H9 (cell line): ENCODE data around the gene ESPNL. TPM values are rescaled to one million over a fixed set of nuclear protein-coding genes. Genes with fewer than 3 reads are reported as not detected.

Experiments used
- DNase-seq: peaks from one replicate; pipeline ENCODE4 v3.0.0-alpha.2; 2017
- H2AFZ ChIP-seq: one replicate; pipeline ENCODE4 v1.6.1; 2013; ENCODE audit warnings: mild to moderate bottlenecking, low read length, control low read depth, moderate library complexity
- H2AK5ac ChIP-seq: 2 replicates; pipeline ENCODE4 v1.6.1; 2013; ENCODE audit warnings: low read length, control low read depth, mixed read lengths; ENCODE audit not compliant: insufficient read length
- H2BK120ac ChIP-seq: one replicate; pipeline ENCODE4 v1.6.1; 2013; ENCODE audit warnings: low read depth, mild to moderate bottlenecking, low read length, control low read depth, inconsistent platforms; ENCODE audit not compliant: poor library complexity, severe bottlenecking
- H2BK12ac ChIP-seq: 2 replicates; pipeline ENCODE4 v1.6.1; 2013; ENCODE audit warnings: low read length, control low read depth, mixed read lengths, low read depth; ENCODE audit not compliant: insufficient read length
- H2BK15ac ChIP-seq: 2 replicates; pipeline ENCODE4 v1.6.1; 2013; ENCODE audit warnings: low read depth, low read length, control low read depth
- H2BK20ac ChIP-seq: one replicate; pipeline ENCODE4 v1.6.1; 2013; ENCODE audit warnings: low read depth, mild to moderate bottlenecking, low read length, control low read depth, inconsistent platforms; ENCODE audit not compliant: poor library complexity, severe bottlenecking
- H2BK5ac ChIP-seq: 2 replicates; pipeline ENCODE4 v1.6.1; 2013; ENCODE audit warnings: low read length, control low read depth, mixed read lengths; ENCODE audit not compliant: insufficient read length
- H3K14ac ChIP-seq: 2 replicates; pipeline ENCODE4 v1.6.1; 2013; ENCODE audit warnings: low read length, control low read depth; ENCODE audit not compliant: insufficient read depth
- H3K18ac ChIP-seq: 2 replicates; pipeline ENCODE4 v1.6.1; 2013; ENCODE audit warnings: low read depth, mild to moderate bottlenecking, mixed read lengths, low read length, control low read depth; ENCODE audit not compliant: insufficient read length
- H3K23ac ChIP-seq: 2 replicates; pipeline ENCODE4 v1.6.1; 2013; ENCODE audit warnings: low read length, control low read depth, mixed read lengths, low read depth; ENCODE audit not compliant: insufficient read length
- H3K23me2 ChIP-seq: 2 replicates; pipeline ENCODE4 v1.6.1; 2013; ENCODE audit warnings: low read depth, mild to moderate bottlenecking, mixed read lengths, low read length, control low read depth; ENCODE audit not compliant: insufficient read length, poor library complexity, severe bottlenecking
- H3K27ac ChIP-seq: 2 replicates; pipeline ENCODE4 v1.5.1; 2013; ENCODE audit warnings: low read length, control low read depth, mixed read lengths, low read depth; ENCODE audit not compliant: insufficient read length
- H3K27me3 ChIP-seq: 2 replicates; pipeline ENCODE4 v1.6.1; 2013; ENCODE audit warnings: low read length, control low read depth, inconsistent platforms; ENCODE audit not compliant: insufficient read depth
- H3K4ac ChIP-seq: 2 replicates; pipeline ENCODE4 v1.6.1; 2013; ENCODE audit warnings: low read depth, mild to moderate bottlenecking, control low read depth, inconsistent platforms, low read length, moderate library complexity
- H3K4me1 ChIP-seq: 2 replicates; pipeline ENCODE4 v1.6.1; 2013; ENCODE audit warnings: low read length, control low read depth, inconsistent platforms; ENCODE audit not compliant: insufficient read depth
- H3K4me2 ChIP-seq: 2 replicates; pipeline ENCODE4 v1.6.1; 2013; ENCODE audit warnings: low read length, control low read depth, mixed read lengths; ENCODE audit not compliant: insufficient read length, insufficient read depth
- H3K56ac ChIP-seq: 2 replicates; pipeline ENCODE4 v1.6.1; 2013; ENCODE audit warnings: low read depth, mild to moderate bottlenecking, mixed read lengths, low read length, control low read depth; ENCODE audit not compliant: insufficient read length
- H3K79me1 ChIP-seq: 2 replicates; pipeline ENCODE4 v1.6.1; 2013; ENCODE audit warnings: low read depth, mild to moderate bottlenecking, moderate library complexity, low read length, control low read depth, inconsistent platforms; ENCODE audit not compliant: insufficient read depth, poor library complexity, severe bottlenecking
- H3K79me2 ChIP-seq: 2 replicates; pipeline ENCODE4 v1.6.1; 2013; ENCODE audit warnings: low read length, control low read depth, inconsistent platforms; ENCODE audit not compliant: insufficient read depth
- H3K9ac ChIP-seq: 2 replicates; pipeline ENCODE4 v1.6.1; 2013; ENCODE audit warnings: low read length, control low read depth, mixed read lengths; ENCODE audit not compliant: insufficient read length; ENCODE audit errors: extremely low read depth
- H3K9me3 ChIP-seq: one replicate; pipeline ENCODE4 v1.6.1; 2013; ENCODE audit warnings: low read depth, low read length, inconsistent platforms; ENCODE audit not compliant: control insufficient read depth
- H3T11ph ChIP-seq: one replicate; pipeline ENCODE4 v1.6.1; 2013; ENCODE audit warnings: mild to moderate bottlenecking, low read length, control low read depth, inconsistent platforms
- H4K20me1 ChIP-seq: one replicate; pipeline ENCODE4 v1.6.1; 2013; ENCODE audit not compliant: control insufficient read depth, insufficient read length, insufficient read depth
- H4K5ac ChIP-seq: 2 replicates; pipeline ENCODE4 v1.6.1; 2013; ENCODE audit warnings: low read depth, mild to moderate bottlenecking, mixed read lengths, low read length, control low read depth; ENCODE audit not compliant: insufficient read length
- H4K8ac ChIP-seq: replicated peaks from 2 replicates; pipeline ENCODE4 v1.6.1; 2013; ENCODE audit warnings: low read length, control low read depth, mixed read lengths, low read depth; ENCODE audit not compliant: insufficient read length
- H4K91ac ChIP-seq: 2 replicates; pipeline ENCODE4 v1.6.1; 2013; ENCODE audit warnings: low read depth, mild to moderate bottlenecking, moderate library complexity, mixed read lengths, low read length, control low read depth; ENCODE audit not compliant: insufficient read length
- H3K27ac Mint-ChIP-seq, 3 experiments: 2 replicates in 2 of 3; 3 replicates in 1 of 3; pipeline ENCODE4 v1.8.0; 2020 to 2021; ENCODE audit warnings: mixed read lengths in 3 of 3, mild to moderate bottlenecking in 1 of 3, moderate library complexity in 1 of 3
- H3K27me3 Mint-ChIP-seq: 2 replicates; pipeline ENCODE4 v1.8.0; 2021; ENCODE audit warnings: low read depth, mild to moderate bottlenecking, moderate library complexity, mixed read lengths
- H3K36me3 Mint-ChIP-seq, 3 experiments: 2 replicates in 2 of 3; 3 replicates in 1 of 3; pipeline ENCODE4 v1.8.0; 2020 to 2021; ENCODE audit warnings: low read depth in 3 of 3, mixed read lengths in 3 of 3; ENCODE audit not compliant: insufficient read depth in 1 of 3
- H3K4me1 Mint-ChIP-seq, 2 experiments: 2 replicates each; pipeline ENCODE4 v1.8.0; 2020; ENCODE audit warnings: mixed read lengths in 2 of 2
- H3K4me3 Mint-ChIP-seq, 2 experiments: 2 replicates in 1 of 2; 3 replicates in 1 of 2; pipeline ENCODE4 v1.8.0; 2020 to 2021; ENCODE audit warnings: mild to moderate bottlenecking in 2 of 2, mixed read lengths in 2 of 2, moderate library complexity in 1 of 2
- H3K9me3 Mint-ChIP-seq, 2 experiments: 2 replicates in 1 of 2; 3 replicates in 1 of 2; pipeline ENCODE4 v1.8.0; 2020; ENCODE audit warnings: mild to moderate bottlenecking in 2 of 2, mixed read lengths in 2 of 2, moderate library complexity in 1 of 2
- CTCF ChIP-seq: fragments of 200-600 bp; sonication (generic); conservative IDR thresholded peaks from 3 replicates; pipeline ENCODE4 v1.8.0; 2021; ENCODE audit warnings: antibody characterized with exemption, mild to moderate bottlenecking
- WGBS: extraction: QIAGEN DNeasy Blood & Tissue Kit; methylation state at CpG from one replicate; pipeline ENCODE4 v1.1.7; 2013; ENCODE audit warnings: missing lambda C conversion rate, low lambda C conversion rate, mixed read lengths; ENCODE audit not compliant: insufficient read length; ENCODE audit errors: extremely low coverage; 5-methylcytosine and 5-hydroxymethylcytosine counted together
- total RNA-seq: library from RNA; stranded (reverse); gene quantifications from 2 replicates; pipeline ENCODE4 v1.2.1, GENCODE V29; 2021

The ESPNL gene
- total RNA-seq, 1 experiment from 2014 or later = 0.17 TPM

GRCh38 chr2:238134393-238134785 lies 34.2 kb downstream of the ESPNL start:
- Histone ChIP-seq H4K8ac (no peak overlapping the region), H2AFZ (no peak overlapping the region), H3K14ac (no peak overlapping the region), H3K56ac (no peak overlapping the region), H4K91ac (no peak overlapping the region), H3K9ac (no peak overlapping the region), H3K23ac (no peak overlapping the region), H2BK120ac (no peak overlapping the region), H3K79me1 (no peaks in the 10 kb centered on the region), H2AK5ac (no peak overlapping the region), H4K5ac (no peak overlapping the region), H2BK12ac (no peak overlapping the region), H3K27ac (no peak overlapping the region), H3K79me2 (no peaks in the 10 kb centered on the region), H3K4ac (no peak overlapping the region), H3K18ac (no peak overlapping the region), H3K23me2 (no peaks in the 10 kb centered on the region), H3K4me1 (no peaks in the 10 kb centered on the region), H3K4me2 (no peak overlapping the region), H2BK15ac (no peak overlapping the region), H2BK20ac (no peak overlapping the region), H3T11ph (no peak overlapping the region), H4K20me1 (no peaks in the 10 kb centered on the region), H3K9me3 (no peaks in the 10 kb centered on the region), H3K27me3 (no peaks in the 10 kb centered on the region), H2BK5ac (no peak overlapping the region)
- TF ChIP-seq CTCF = no peak
- H3K4me3 Mint-ChIP-seq = no peak overlapping the region
- no peak for DNase-seq
- no peaks in the 10 kb centered on the region for H3K4me1 Mint-ChIP-seq
- H3K27ac Mint-ChIP-seq = peak overlapping the region in 1 of 3 experiments; percentile 44; a peak in 1 of 7 replicates
- no peaks in the 10 kb centered on the region; the same call in 1 of the 2 replicates for H3K27me3 Mint-ChIP-seq
- no peaks in the 10 kb centered on the region for H3K9me3 Mint-ChIP-seq
- H3K36me3 Mint-ChIP-seq = no peaks in the 10 kb centered on the region
- no CpG with 5 or more reads among the region's 11 CpGs for WGBS
